HEK293 (cell line): Measurements from ENCODE around the gene EIF4G1.
A peak's percentile ranks its signal among the peaks of the same experiment; 100 is the strongest.

Experiments used
- GFI1B ChIP-seq: fragments of 450-650 bp; formaldehyde crosslinking; IDR thresholded peaks from 2 replicates; pipeline ENCODE4 v1.5.1; 2016; ENCODE audit warnings: missing biosample characterization, missing genetic modification characterization
- HOXD13 ChIP-seq: sonication (generic); formaldehyde crosslinking; IDR thresholded peaks from 2 replicates; pipeline ENCODE4 v1.8.0; 2022; ENCODE audit warnings: missing genetic modification reagents, borderline replicate concordance
- KLF10 ChIP-seq: fragments of 450-650 bp; IDR thresholded peaks from 2 replicates; pipeline ENCODE4 v1.5.1; 2018; ENCODE audit warnings: missing biosample characterization, mild to moderate bottlenecking, missing genetic modification characterization
- SP2 ChIP-seq: fragments of 450-650 bp; formaldehyde crosslinking; IDR thresholded peaks from 2 replicates; pipeline ENCODE4 v1.5.1; 2016; ENCODE audit warnings: missing biosample characterization, missing genetic modification characterization
- SP7 ChIP-seq: fragments of 450-650 bp; formaldehyde crosslinking; IDR thresholded peaks from 2 replicates; pipeline ENCODE4 v1.5.1; 2016; ENCODE audit warnings: missing biosample characterization, missing genetic modification characterization
- TRIM28 ChIP-seq: IDR thresholded peaks from 2 replicates; pipeline ENCODE4 v1.6.1; 2011; ENCODE audit warnings: low read length, control low read depth, borderline replicate concordance
- TSHZ1 ChIP-seq: fragments of 450-650 bp; formaldehyde crosslinking; IDR thresholded peaks from 2 replicates; pipeline ENCODE4 v1.5.1; 2016; ENCODE audit warnings: missing biosample characterization, missing genetic modification characterization, borderline replicate concordance
- ZBTB17 ChIP-seq: fragments of 450-650 bp; formaldehyde crosslinking; IDR thresholded peaks from 2 replicates; pipeline ENCODE4 v1.5.1; 2016; ENCODE audit warnings: missing biosample characterization, missing genetic modification characterization
- ZFHX2 ChIP-seq: fragments of 450-650 bp; formaldehyde crosslinking; conservative IDR thresholded peaks from 2 replicates; pipeline ENCODE4 v1.5.1; 2016; ENCODE audit warnings: missing biosample characterization, missing genetic modification characterization
- ZFP37 ChIP-seq: fragments of 450-650 bp; formaldehyde crosslinking; IDR thresholded peaks from 2 replicates; pipeline ENCODE4 v1.5.1; 2016; ENCODE audit warnings: missing biosample characterization, missing genetic modification characterization
- ZNF121 ChIP-seq: fragments of 450-650 bp; formaldehyde crosslinking; IDR thresholded peaks from 2 replicates; pipeline ENCODE4 v1.5.1; 2016; ENCODE audit warnings: missing biosample characterization, missing genetic modification characterization
- ZNF16 ChIP-seq: fragments of 450-650 bp; formaldehyde crosslinking; IDR thresholded peaks from 2 replicates; pipeline ENCODE4 v1.5.1; 2016; ENCODE audit warnings: low read depth, missing biosample characterization, missing genetic modification characterization
- ZNF19 ChIP-seq: fragments of 450-650 bp; formaldehyde crosslinking; IDR thresholded peaks from 2 replicates; pipeline ENCODE4; 2016; ENCODE audit warnings: missing biosample characterization, missing genetic modification characterization, low read depth
- ZNF2 ChIP-seq: fragments of 450-650 bp; formaldehyde crosslinking; IDR thresholded peaks from 2 replicates; pipeline ENCODE4 v1.5.1; 2016; ENCODE audit warnings: missing biosample characterization, missing genetic modification characterization
- ZNF335 ChIP-seq: fragments of 450-650 bp; formaldehyde crosslinking; conservative IDR thresholded peaks from 2 replicates; pipeline ENCODE4 v1.5.1; 2016; ENCODE audit warnings: missing biosample characterization, missing genetic modification characterization
- ZNF404 ChIP-seq: fragments of 450-650 bp; formaldehyde crosslinking; IDR thresholded peaks from 2 replicates; pipeline ENCODE4 v1.5.1; 2017; ENCODE audit warnings: missing biosample characterization, missing genetic modification characterization
- ZNF501 ChIP-seq: fragments of 450-650 bp; formaldehyde crosslinking; IDR thresholded peaks from 2 replicates; pipeline ENCODE4 v1.5.1; 2016; ENCODE audit warnings: missing biosample characterization, missing genetic modification characterization
- ZNF510 ChIP-seq: fragments of 450-650 bp; formaldehyde crosslinking; IDR thresholded peaks from 2 replicates; pipeline ENCODE4 v1.5.1; 2018; ENCODE audit warnings: mild to moderate bottlenecking, missing genetic modification characterization, missing biosample characterization; ENCODE audit not compliant: insufficient replicate concordance
- ZNF529 ChIP-seq: fragments of 450-650 bp; formaldehyde crosslinking; IDR thresholded peaks from 2 replicates; pipeline ENCODE4 v1.5.1; 2017; ENCODE audit warnings: missing genetic modification characterization, missing biosample characterization; ENCODE audit not compliant: insufficient replicate concordance
- ZNF555 ChIP-seq: fragments of 450-650 bp; formaldehyde crosslinking; conservative IDR thresholded peaks from 2 replicates; pipeline ENCODE4 v1.5.1; 2017; ENCODE audit warnings: missing biosample characterization, mild to moderate bottlenecking, missing genetic modification characterization, inconsistent platforms
- ZNF596 ChIP-seq: fragments of 450-650 bp; IDR thresholded peaks from 2 replicates; pipeline ENCODE4 v1.5.0; 2018; ENCODE audit warnings: missing biosample characterization, mild to moderate bottlenecking, missing genetic modification characterization, moderate library complexity
- ZNF610 ChIP-seq: fragments of 450-650 bp; formaldehyde crosslinking; IDR thresholded peaks from 2 replicates; pipeline ENCODE4 v1.5.1; 2016; ENCODE audit warnings: missing biosample characterization, missing genetic modification characterization, borderline replicate concordance
- ZNF692 ChIP-seq: fragments of 450-650 bp; formaldehyde crosslinking; IDR thresholded peaks from 2 replicates; pipeline ENCODE4 v1.5.1; 2016; ENCODE audit warnings: missing biosample characterization, missing genetic modification characterization
- ZNF747 ChIP-seq: fragments of 450-650 bp; formaldehyde crosslinking; IDR thresholded peaks from 2 replicates; pipeline ENCODE4 v1.5.1; 2016; ENCODE audit warnings: missing biosample characterization, missing genetic modification characterization
- ZNF76 ChIP-seq: fragments of 450-650 bp; formaldehyde crosslinking; IDR thresholded peaks from 2 replicates; pipeline ENCODE4; 2016; ENCODE audit warnings: low read depth, missing biosample characterization, missing genetic modification characterization, borderline replicate concordance
- ZXDB ChIP-seq: fragments of 450-650 bp; formaldehyde crosslinking; IDR thresholded peaks from 2 replicates; pipeline ENCODE4 v1.5.1; 2016; ENCODE audit warnings: missing biosample characterization, missing genetic modification characterization
- TF ChIP-seq, protein P1 (sequence below): fragments of 450-650 bp; formaldehyde crosslinking; IDR thresholded peaks from 2 replicates; pipeline ENCODE4 v1.5.1; 2017; ENCODE audit warnings: missing biosample characterization, missing genetic modification characterization
- TF ChIP-seq, protein P2 (sequence below): fragments of 450-650 bp; formaldehyde crosslinking; optimal IDR thresholded peaks from 2 replicates; pipeline ENCODE3; 2016; ENCODE audit warnings: missing biosample characterization, mild to moderate bottlenecking, missing genetic modification characterization
- TF ChIP-seq, protein P3 (sequence below): fragments of 450-650 bp; formaldehyde crosslinking; IDR thresholded peaks from 2 replicates; pipeline ENCODE4 v1.5.1; 2016; ENCODE audit warnings: missing biosample characterization, missing genetic modification characterization

Gene EIF4G1

DNA sequence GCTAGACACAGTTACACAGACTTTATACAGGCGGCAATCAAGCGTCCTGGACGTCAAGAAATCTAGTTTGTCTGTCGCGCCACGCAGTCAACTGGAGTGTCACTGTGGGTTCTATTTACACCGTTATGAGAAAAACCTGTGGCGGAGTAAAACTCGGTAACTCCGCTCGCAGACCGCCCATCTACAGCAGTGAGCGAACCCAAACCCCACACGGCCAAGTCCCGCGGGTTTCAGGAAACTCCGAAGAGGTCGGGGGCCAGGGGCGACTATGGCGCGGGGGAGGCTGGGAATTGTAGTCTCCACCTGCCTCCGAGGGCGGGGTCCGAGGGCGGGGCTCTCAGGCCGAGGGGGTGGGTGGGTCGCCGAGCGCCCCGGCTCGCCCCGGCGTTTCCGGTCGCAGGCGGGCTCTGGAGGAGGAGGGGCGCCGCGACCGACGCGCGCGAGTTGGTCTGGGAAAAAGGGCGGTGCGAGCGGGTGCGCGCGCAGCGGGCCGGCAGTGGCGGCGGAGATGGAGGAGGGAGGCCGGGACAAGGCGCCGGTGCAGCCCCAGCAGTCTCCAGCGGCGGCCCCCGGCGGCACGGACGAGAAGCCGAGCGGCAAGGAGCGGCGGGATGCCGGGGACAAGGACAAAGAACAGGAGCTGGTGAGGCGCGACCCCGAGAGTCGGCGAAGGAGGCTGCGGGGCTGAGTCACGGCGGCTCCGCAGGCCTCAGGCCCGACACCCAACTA is 15.5 kb upstream of the EIF4G1 start, which contains the start of gene PSMD2 (continued):
- TF ChIP-seq ZNF692 (tag by site-specific recombination), result peak; percentile 41; the same call in 1 of the 2 replicates
- peak; percentile 62 for TF ChIP-seq ZNF335 (tag by site-specific recombination)
- TF ChIP-seq TRIM28, result no peak
- TF ChIP-seq ZNF2, result peak; percentile 36; the same call in 1 of the 2 replicates
- TF ChIP-seq TSHZ1 (tag by site-specific recombination), result no peak
- TF ChIP-seq ZNF510 (tag by site-specific recombination), result no peak
- peak; percentile 65 for TF ChIP-seq ZFHX2 (tag by site-specific recombination)
- TF ChIP-seq ZNF16, result no peak
- no peak for TF ChIP-seq ZNF404
- TF ChIP-seq ZNF529, result no peak
- TF ChIP-seq ZNF555 (tag by site-specific recombination), result no peak
- TF ChIP-seq SP2 (tag by site-specific recombination), result peak; percentile 62
- TF ChIP-seq ZNF747, result no peak
- peak; percentile 75; the same call in 1 of the 2 replicates for TF ChIP-seq ZNF76 (tag by site-specific recombination)
- TF ChIP-seq, protein P1, sequence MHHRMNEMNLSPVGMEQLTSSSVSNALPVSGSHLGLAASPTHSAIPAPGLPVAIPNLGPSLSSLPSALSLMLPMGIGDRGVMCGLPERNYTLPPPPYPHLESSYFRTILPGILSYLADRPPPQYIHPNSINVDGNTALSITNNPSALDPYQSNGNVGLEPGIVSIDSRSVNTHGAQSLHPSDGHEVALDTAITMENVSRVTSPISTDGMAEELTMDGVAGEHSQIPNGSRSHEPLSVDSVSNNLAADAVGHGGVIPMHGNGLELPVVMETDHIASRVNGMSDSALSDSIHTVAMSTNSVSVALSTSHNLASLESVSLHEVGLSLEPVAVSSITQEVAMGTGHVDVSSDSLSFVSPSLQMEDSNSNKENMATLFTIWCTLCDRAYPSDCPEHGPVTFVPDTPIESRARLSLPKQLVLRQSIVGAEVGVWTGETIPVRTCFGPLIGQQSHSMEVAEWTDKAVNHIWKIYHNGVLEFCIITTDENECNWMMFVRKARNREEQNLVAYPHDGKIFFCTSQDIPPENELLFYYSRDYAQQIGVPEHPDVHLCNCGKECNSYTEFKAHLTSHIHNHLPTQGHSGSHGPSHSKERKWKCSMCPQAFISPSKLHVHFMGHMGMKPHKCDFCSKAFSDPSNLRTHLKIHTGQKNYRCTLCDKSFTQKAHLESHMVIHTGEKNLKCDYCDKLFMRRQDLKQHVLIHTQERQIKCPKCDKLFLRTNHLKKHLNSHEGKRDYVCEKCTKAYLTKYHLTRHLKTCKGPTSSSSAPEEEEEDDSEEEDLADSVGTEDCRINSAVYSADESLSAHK (tag by site-specific recombination), result peak; percentile 26; the same call in 1 of the 2 replicates
- TF ChIP-seq, protein P2, sequence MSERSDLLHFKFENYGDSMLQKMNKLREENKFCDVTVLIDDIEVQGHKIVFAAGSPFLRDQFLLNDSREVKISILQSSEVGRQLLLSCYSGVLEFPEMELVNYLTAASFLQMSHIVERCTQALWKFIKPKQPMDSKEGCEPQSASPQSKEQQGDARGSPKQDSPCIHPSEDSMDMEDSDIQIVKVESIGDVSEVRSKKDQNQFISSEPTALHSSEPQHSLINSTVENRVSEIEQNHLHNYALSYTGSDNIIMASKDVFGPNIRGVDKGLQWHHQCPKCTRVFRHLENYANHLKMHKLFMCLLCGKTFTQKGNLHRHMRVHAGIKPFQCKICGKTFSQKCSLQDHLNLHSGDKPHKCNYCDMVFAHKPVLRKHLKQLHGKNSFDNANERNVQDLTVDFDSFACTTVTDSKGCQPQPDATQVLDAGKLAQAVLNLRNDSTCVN (tag by site-specific recombination), result peak; percentile 90
- peak; percentile 65; the same call in 1 of the 2 replicates for TF ChIP-seq ZFP37 (tag by site-specific recombination)
- no peak for TF ChIP-seq ZNF610
- TF ChIP-seq HOXD13, result no peak
- no peak for TF ChIP-seq ZNF596 (tag by site-specific recombination)
- peak; percentile 20; the same call in 1 of the 2 replicates for TF ChIP-seq ZNF501 (tag by site-specific recombination)
- TF ChIP-seq ZNF121 (tag by site-specific recombination), result 0 out of 2 replicates have a peak, but pooled peaks have one; percentile 14
- TF ChIP-seq, protein P3, sequence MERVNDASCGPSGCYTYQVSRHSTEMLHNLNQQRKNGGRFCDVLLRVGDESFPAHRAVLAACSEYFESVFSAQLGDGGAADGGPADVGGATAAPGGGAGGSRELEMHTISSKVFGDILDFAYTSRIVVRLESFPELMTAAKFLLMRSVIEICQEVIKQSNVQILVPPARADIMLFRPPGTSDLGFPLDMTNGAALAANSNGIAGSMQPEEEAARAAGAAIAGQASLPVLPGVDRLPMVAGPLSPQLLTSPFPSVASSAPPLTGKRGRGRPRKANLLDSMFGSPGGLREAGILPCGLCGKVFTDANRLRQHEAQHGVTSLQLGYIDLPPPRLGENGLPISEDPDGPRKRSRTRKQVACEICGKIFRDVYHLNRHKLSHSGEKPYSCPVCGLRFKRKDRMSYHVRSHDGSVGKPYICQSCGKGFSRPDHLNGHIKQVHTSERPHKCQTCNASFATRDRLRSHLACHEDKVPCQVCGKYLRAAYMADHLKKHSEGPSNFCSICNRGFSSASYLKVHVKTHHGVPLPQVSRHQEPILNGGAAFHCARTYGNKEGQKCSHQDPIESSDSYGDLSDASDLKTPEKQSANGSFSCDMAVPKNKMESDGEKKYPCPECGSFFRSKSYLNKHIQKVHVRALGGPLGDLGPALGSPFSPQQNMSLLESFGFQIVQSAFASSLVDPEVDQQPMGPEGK (tag by site-specific recombination), result peak; percentile 48; the same call in 1 of the 2 replicates
- TF ChIP-seq ZBTB17 (tag by site-specific recombination), result peak; percentile 36; the same call in 1 of the 2 replicates
- no peak for TF ChIP-seq ZNF19 (tag by site-specific recombination)
- TF ChIP-seq ZXDB, result peak; percentile 48; the same call in 1 of the 2 replicates
- peak; percentile 18; the same call in 1 of the 2 replicates for TF ChIP-seq SP7 (tag by site-specific recombination)
- no peak for TF ChIP-seq KLF10 (tag by site-specific recombination)
- TF ChIP-seq GFI1B (tag by site-specific recombination), result no peak
